Measurements from ENCODE around the gene APOBEC2.

APOBEC2 gene

GRCh38 chr6:41045664-41046063, 7.3 kb upstream of the APOBEC2 start:
- no peak for DNase-seq (ENCODE audit: low read depth, low spot score)
- ChIA-PET POLR2A (no interaction called here), CTCF (interaction anchor here (0.8 to 9.1 kb wide), 2 partner anchors 17 to 22 kb away, joined by 3 to 99 read pairs; no protein-coding TSS in a partner anchor)
- no peak for TF ChIP-seq CTCF (IDR thresholded peaks at IDR 0.05; ENCODE audit: insufficient read depth, low read length, missing control alignments)
- H3K4me3 ChIP-seq (ENCODE audit: low read depth, low read length), result no peak overlapping the region

- no peak for DNase-seq (ENCODE audit: low read depth, low spot score)
- POLR2A ChIA-PET, result no interaction called here
- no peak for TF ChIP-seq CTCF (IDR thresholded peaks at IDR 0.05; ENCODE audit: insufficient read depth, low read length, missing control alignments)
- CTCF ChIA-PET, result interaction anchor here (0.8 to 9.1 kb wide), 5 partner anchors 8 to 151 kb away, joined by 3 to 99 read pairs (median 3); no protein-coding TSS in a partner anchor
- H3K4me3 ChIP-seq (ENCODE audit: low read depth, low read length), result no peak overlapping the region
Observed at GRCh38 chr6:41046084-41046483, 6.9 kb upstream of the APOBEC2 start.

- ChIA-PET POLR2A (no interaction called here), CTCF (interaction anchor here (1.1 to 9.1 kb wide), 3 partner anchors 18 to 153 kb away, joined by 3 to 99 read pairs (median 4); no protein-coding TSS in a partner anchor)
- H3K4me3 ChIP-seq (ENCODE audit: low read depth, low read length), result no peak overlapping the region
- no peak for DNase-seq (ENCODE audit: low read depth, low spot score)
- no peak for TF ChIP-seq CTCF (IDR thresholded peaks at IDR 0.05; ENCODE audit: insufficient read depth, low read length, missing control alignments)
Observed at GRCh38 chr6:41047306-41047705, 5.7 kb upstream of the APOBEC2 start.

- ChIA-PET POLR2A (no interaction called here), CTCF (interaction anchor here (1.2 to 10.1 kb wide), 6 partner anchors 11 to 154 kb away, joined by 3 to 90 read pairs (median 10); partner anchors contain the start of gene UNC5CL)
- no peak for TF ChIP-seq CTCF (IDR thresholded peaks at IDR 0.05; ENCODE audit: insufficient read depth, low read length, missing control alignments)
- H3K4me3 ChIP-seq (ENCODE audit: low read depth, low read length), result no peak overlapping the region
- no peak for DNase-seq (ENCODE audit: low read depth, low spot score)
Observed at GRCh38 chr6:41047745-41048732, 5.0 kb upstream of the APOBEC2 start.

- no peak overlapping the region for H3K4me3 ChIP-seq (ENCODE audit: low read depth, low read length)
- TF ChIP-seq CTCF (IDR thresholded peaks at IDR 0.05; ENCODE audit: insufficient read depth, low read length, missing control alignments), result no peak
- ChIA-PET POLR2A (no interaction called here), CTCF (interaction anchor here (1.2 to 10.1 kb wide), 7 partner anchors 9 to 227 kb away, joined by 3 to 90 read pairs (median 5); partner anchors contain the start of gene UNC5CL)
- DNase-seq (ENCODE audit: low read depth, low spot score), result no peak
Observed at GRCh38 chr6:41049521-41049920, 3.5 kb upstream of the APOBEC2 start.

- no peak for DNase-seq (ENCODE audit: low read depth, low spot score)
- ChIA-PET CTCF (interaction anchor here (1.2 to 10.1 kb wide), 5 partner anchors 13 to 227 kb away, joined by 3 to 90 read pairs (median 15); partner anchors contain the start of gene UNC5CL), POLR2A (no interaction called here)
- TF ChIP-seq CTCF (IDR thresholded peaks at IDR 0.05; ENCODE audit: insufficient read depth, low read length, missing control alignments), result no peak
- H3K4me3 ChIP-seq (ENCODE audit: low read depth, low read length), result no peak overlapping the region
Observed at GRCh38 chr6:41049955-41050354, 3.0 kb upstream of the APOBEC2 start.
